Tibial nerve (tissue), 4 donors: ENCODE data around the gene HDDC3. TPM values are rescaled to one million over a fixed set of nuclear protein-coding genes. Genes with fewer than 3 reads are reported as not detected.
"Not testable (repeated sequence)": the region's sequence is repeated elsewhere in the genome, so short reads cannot be mapped to it uniquely, and the experiment has no call there.

Experiments used
- DNase-seq, 2 donors: peaks; one replicate each; pipeline ENCODE4 v3.0.0-alpha.2; 2019; ENCODE audit warnings: low spot score in 2 of 2
- H3K27ac ChIP-seq, 4 donors: fragments of 200-600 bp; sonication (generic) in 3 of 4; one replicate each; pipeline ENCODE4 v1.5.1; 2017 to 2019; ENCODE audit warnings: mild to moderate bottlenecking in 1 of 4
- H3K27me3 ChIP-seq, 2 donors: fragments of 200-600 bp; sonication (generic) in 1 of 2; one replicate each; pipeline versions ENCODE4 v1.5.1 to v1.6.0; 2017 to 2019
- H3K36me3 ChIP-seq, 3 donors: fragments of 200-600 bp; sonication (generic); one replicate each; pipeline ENCODE4 v1.5.1; 2018 to 2019
- H3K4me1 ChIP-seq, 4 donors: fragments of 200-600 bp; sonication (generic) in 3 of 4; one replicate each; pipeline ENCODE4 v1.5.1; 2017 to 2019
- H3K4me3 ChIP-seq, 4 donors: fragments of 200-600 bp; sonication (generic) in 3 of 4; one replicate each; pipeline ENCODE4 v1.5.1; 2017 to 2019; ENCODE audit warnings: mild to moderate bottlenecking in 1 of 4, moderate library complexity in 1 of 4
- H3K9me3 ChIP-seq, 4 donors: fragments of 200-600 bp; sonication (generic) in 3 of 4; one replicate each; pipeline ENCODE4 v1.5.1; 2017 to 2019
- CTCF ChIP-seq, 5 experiments: fragments of 200-600 bp in 3 of 5; fragments of 450-650 bp in 2 of 5; sonication (generic) in 3 of 5; IDR thresholded peaks; one replicate each; pipeline ENCODE4 v1.5.1; 2016 to 2019; ENCODE audit warnings: antibody characterized with exemption in 5 of 5, mild to moderate bottlenecking in 3 of 5, moderate library complexity in 2 of 5
- EP300 ChIP-seq, 2 donors: sonication (generic); formaldehyde crosslinking; IDR thresholded peaks; one replicate each; pipeline ENCODE4 v1.6.1; 2017; ENCODE audit warnings: antibody characterized with exemption in 2 of 2, mild to moderate bottlenecking in 1 of 2
- POLR2A ChIP-seq, 2 donors: fragments of 450-650 bp; IDR thresholded peaks; one replicate each; pipeline ENCODE4 v1.6.1; 2017; ENCODE audit warnings: antibody characterized with exemption in 2 of 2, mild to moderate bottlenecking in 2 of 2, moderate library complexity in 2 of 2
- WGBS, 2 donors: methylation state at CpG; one replicate each; pipeline ENCODE4 v1.1.5; 2018; 5-methylcytosine and 5-hydroxymethylcytosine counted together
- total RNA-seq, 4 donors: library from RNA; depleted of rRNA; stranded (reverse); fragments of >200 nt; gene quantifications; one replicate each; pipeline ENCODE4 v1.1.0, GENCODE V29; 2016

HDDC3 gene
- total RNA-seq, 4 donors from 2014 or later = 16.5 to 22.5 (median 18.7) TPM

GRCh38 chr15:90912770-90913075 is 19.6 kb downstream of the HDDC3 start:
- Histone ChIP-seq H3K4me3 (no peak overlapping the region), H3K9me3 (no peaks in the 10 kb centered on the region), H3K27me3 (no peaks in the 10 kb centered on the region), H3K36me3 (peaks cover 12 to 88% (median 40%) of the 10 kb centered on the region in 3 donors), H3K27ac (no peak overlapping the region), H3K4me1 (peaks cover 0 to 30% (median 17%) of the 10 kb centered on the region in 4 donors)
- no peak for TF ChIP-seq CTCF (IDR thresholded peaks at IDR 0.05)
- no peak for TF ChIP-seq POLR2A (IDR thresholded peaks at IDR 0.05)
- TF ChIP-seq EP300 (IDR thresholded peaks at IDR 0.05) = no peak
- 90 to 98% methylated on average over 7 of the region's 7 CpGs for WGBS, 2 donors
- no peak for DNase-seq

- H3K9me3 ChIP-seq = no peaks in the 10 kb centered on the region
- H3K27ac ChIP-seq = no peak overlapping the region
- 89 to 90% methylated on average over 18 to 30 of the region's 30 CpGs for WGBS, 2 donors
- DNase-seq = no peak
- peaks cover 0 to 36% (median 23%) of the 10 kb centered on the region in 4 donors for H3K4me1 ChIP-seq
- peaks cover 12 to 87% (median 46%) of the 10 kb centered on the region in 3 donors for H3K36me3 ChIP-seq
- no peak for TF ChIP-seq CTCF (IDR thresholded peaks at IDR 0.05)
- no peak for TF ChIP-seq POLR2A (IDR thresholded peaks at IDR 0.05)
- TF ChIP-seq EP300 (IDR thresholded peaks at IDR 0.05) = no peak
- no peak overlapping the region for H3K4me3 ChIP-seq
- H3K27me3 ChIP-seq = no peaks in the 10 kb centered on the region
These were observed 20.2 kb downstream of the HDDC3 start for GRCh38 chr15:90911906-90912769.

- Histone ChIP-seq H3K27ac (no peak overlapping the region), H3K4me1 (peaks cover 0 to 45% (median 31%) of the 10 kb centered on the region in 4 donors), H3K4me3 (no peak overlapping the region), H3K27me3 (no peaks in the 10 kb centered on the region), H3K36me3 (peaks cover 9 to 87% (median 54%) of the 10 kb centered on the region in 3 donors), H3K9me3 (no peaks in the 10 kb centered on the region)
- TF ChIP-seq CTCF (IDR thresholded peaks at IDR 0.05) (no peak), POLR2A (IDR thresholded peaks at IDR 0.05) (no peak), EP300 (IDR thresholded peaks at IDR 0.05) (no peak)
- DNase-seq = no peak
- WGBS, 2 donors = 90 to 93% methylated on average over 6 to 19 of the region's 19 CpGs
These were observed 21.1 kb downstream of the HDDC3 start for GRCh38 chr15:90911302-90911623.

GRCh38 chr15:90910441-90911301 is 21.7 kb downstream of the HDDC3 start:
- WGBS, 2 donors = 92 to 95% methylated on average over 21 to 24 of the region's 24 CpGs
- Histone ChIP-seq H3K4me1 (peaks cover 0 to 51% (median 32%) of the 10 kb centered on the region in 4 donors), H3K27ac (peak overlapping the region in 2 of 4 donors; percentile 94 to 96), H3K4me3 (no peak overlapping the region), H3K27me3 (no peaks in the 10 kb centered on the region), H3K9me3 (no peaks in the 10 kb centered on the region), H3K36me3 (peaks cover 9 to 87% (median 60%) of the 10 kb centered on the region in 3 donors)
- no peak for TF ChIP-seq POLR2A (IDR thresholded peaks at IDR 0.05)
- TF ChIP-seq EP300 (IDR thresholded peaks at IDR 0.05) = no peak
- no peak for TF ChIP-seq CTCF (IDR thresholded peaks at IDR 0.05)
- DNase-seq = no peak

- Histone ChIP-seq H3K36me3 (peaks cover 7 to 87% (median 66%) of the 10 kb centered on the region in 3 donors), H3K4me3 (no peak overlapping the region), H3K9me3 (no peaks in the 10 kb centered on the region), H3K27me3 (no peaks in the 10 kb centered on the region), H3K27ac (peak overlapping the region in 3 of 4 donors; percentile 56 to 96 (median 94)), H3K4me1 (peaks cover 0 to 53% (median 35%) of the 10 kb centered on the region in 4 donors)
- no peak for DNase-seq
- 84 to 90% methylated on average over 8 of the region's 8 CpGs for WGBS, 2 donors
- TF ChIP-seq CTCF (IDR thresholded peaks at IDR 0.05) = no peak
- TF ChIP-seq POLR2A (IDR thresholded peaks at IDR 0.05) = no peak
- no peak for TF ChIP-seq EP300 (IDR thresholded peaks at IDR 0.05)
These were observed 22.4 kb downstream of the HDDC3 start for GRCh38 chr15:90909976-90910375.

GRCh38 chr15:90909449-90909848 is 22.9 kb downstream of the HDDC3 start:
- not testable (repeated sequence) for H3K27me3 ChIP-seq, H3K4me3 ChIP-seq, H3K9me3 ChIP-seq, DNase-seq
- WGBS, 2 donors = 63% methylated on average over 11 of the region's 11 CpGs
- Histone ChIP-seq H3K27ac (peak overlapping the region; percentile 54 to 96 (median 76)), H3K36me3 (peaks cover 7 to 86% (median 68%) of the 10 kb centered on the region in 3 donors), H3K4me1 (peaks cover 0 to 58% (median 40%) of the 10 kb centered on the region in 4 donors)
